RPMI7951 (cell line): ENCODE data around the gene SLC10A7. TPM values are rescaled to one million over a fixed set of nuclear protein-coding genes. Genes with fewer than 3 reads are reported as not detected.

Experiments used
- DNase-seq: peaks from one replicate; pipeline ENCODE4 v3.0.0-alpha.2; 2012; ENCODE audit warnings: low read depth
- total RNA-seq: library from RNA; depleted of rRNA; stranded (reverse); fragments of >200 nt; shearing (Covaris generic); gene quantifications from 2 replicates; pipeline ENCODE4 v1.2.3, GENCODE V29; 2014; rRNA removed

The SLC10A7 gene
- total RNA-seq, 1 experiment from 2014 or later: 9.3 TPM

GRCh38 chr4:146214238-146214637 is 307.5 kb downstream of the SLC10A7 start, which contains the start of gene REELD1:
Gene REELD1 (plus strand): TSS chr4:146214538. CDS start chr4:146216953, 2,415 bp downstream.
- DNase-seq: no peak

- DNase-seq: peak; percentile 33
Observed at GRCh38 chr4:146212781-146213180, 309.0 kb downstream of the SLC10A7 start.

- no peak for DNase-seq
Observed at GRCh38 chr4:146211440-146211839, 310.3 kb downstream of the SLC10A7 start.

GRCh38 chr4:146210890-146211289 is 310.9 kb downstream of the SLC10A7 start:
- DNase-seq: no peak

GRCh38 chr4:146207410-146207809 is 314.3 kb downstream of the SLC10A7 start:
- DNase-seq: no peak

Other genes with a start within 250 kb of the SLC10A7 start
- gene POU4F2, start 117.0 kb upstream of the SLC10A7 start, total RNA-seq: not detected in 2 replicates